Immature natural killer cell (primary cell): ENCODE results near the gene MYZAP. TPM values are rescaled to one million over a fixed set of nuclear protein-coding genes. Genes with fewer than 3 reads are reported as not detected.

Experiments used
- DNase-seq, 3 donors: peaks; one replicate each; pipeline ENCODE4 v3.0.0; 2022; ENCODE audit warnings: mixed read lengths in 1 of 3
- H3K27ac Mint-ChIP-seq, 6 donors: one replicate each; pipeline ENCODE4 v1.8.0; 2020; ENCODE audit warnings: mixed read lengths in 6 of 6, mild to moderate bottlenecking in 5 of 6, inconsistent platforms in 4 of 6, moderate library complexity in 3 of 6
- H3K27me3 Mint-ChIP-seq, 3 donors: one replicate each; pipeline ENCODE4 v1.8.0; 2020 to 2021; ENCODE audit warnings: low read depth in 3 of 3, mild to moderate bottlenecking in 3 of 3, mixed read lengths in 3 of 3, moderate library complexity in 3 of 3, inconsistent platforms in 1 of 3
- H3K36me3 Mint-ChIP-seq, 3 donors: one replicate each; pipeline ENCODE4 v1.8.0; 2020; ENCODE audit warnings: mixed read lengths in 3 of 3, inconsistent platforms in 2 of 3, mild to moderate bottlenecking in 2 of 3
- H3K4me1 Mint-ChIP-seq, 2 donors: one replicate each; pipeline ENCODE4 v1.8.0; 2020; ENCODE audit warnings: inconsistent platforms in 2 of 2, mild to moderate bottlenecking in 2 of 2, mixed read lengths in 2 of 2, moderate library complexity in 1 of 2
- H3K4me3 Mint-ChIP-seq, 5 donors: one replicate each; pipeline ENCODE4 v1.8.0; 2020; ENCODE audit warnings: mild to moderate bottlenecking in 5 of 5, mixed read lengths in 5 of 5, inconsistent platforms in 3 of 5, moderate library complexity in 3 of 5
- H3K9me3 Mint-ChIP-seq, 6 donors: one replicate each; pipeline ENCODE4 v1.8.0; 2020; ENCODE audit warnings: mild to moderate bottlenecking in 6 of 6, mixed read lengths in 6 of 6, inconsistent platforms in 4 of 6, moderate library complexity in 3 of 6
- polyA plus RNA-seq, 3 donors: library from polyadenylated mRNA; unstranded; fragments of 300-500 nt; fragmentation: Illumina TruSeq; gene quantifications; one replicate each; pipeline ENCODE4 v1.2.3, GENCODE V29; 2021

The MYZAP gene, protein sequence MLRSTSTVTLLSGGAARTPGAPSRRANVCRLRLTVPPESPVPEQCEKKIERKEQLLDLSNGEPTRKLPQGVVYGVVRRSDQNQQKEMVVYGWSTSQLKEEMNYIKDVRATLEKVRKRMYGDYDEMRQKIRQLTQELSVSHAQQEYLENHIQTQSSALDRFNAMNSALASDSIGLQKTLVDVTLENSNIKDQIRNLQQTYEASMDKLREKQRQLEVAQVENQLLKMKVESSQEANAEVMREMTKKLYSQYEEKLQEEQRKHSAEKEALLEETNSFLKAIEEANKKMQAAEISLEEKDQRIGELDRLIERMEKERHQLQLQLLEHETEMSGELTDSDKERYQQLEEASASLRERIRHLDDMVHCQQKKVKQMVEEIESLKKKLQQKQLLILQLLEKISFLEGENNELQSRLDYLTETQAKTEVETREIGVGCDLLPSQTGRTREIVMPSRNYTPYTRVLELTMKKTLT
- under 1 TPM in 1 of 3 donors, not detected in 2; 0.52 TPM for polyA plus RNA-seq

DNA sequence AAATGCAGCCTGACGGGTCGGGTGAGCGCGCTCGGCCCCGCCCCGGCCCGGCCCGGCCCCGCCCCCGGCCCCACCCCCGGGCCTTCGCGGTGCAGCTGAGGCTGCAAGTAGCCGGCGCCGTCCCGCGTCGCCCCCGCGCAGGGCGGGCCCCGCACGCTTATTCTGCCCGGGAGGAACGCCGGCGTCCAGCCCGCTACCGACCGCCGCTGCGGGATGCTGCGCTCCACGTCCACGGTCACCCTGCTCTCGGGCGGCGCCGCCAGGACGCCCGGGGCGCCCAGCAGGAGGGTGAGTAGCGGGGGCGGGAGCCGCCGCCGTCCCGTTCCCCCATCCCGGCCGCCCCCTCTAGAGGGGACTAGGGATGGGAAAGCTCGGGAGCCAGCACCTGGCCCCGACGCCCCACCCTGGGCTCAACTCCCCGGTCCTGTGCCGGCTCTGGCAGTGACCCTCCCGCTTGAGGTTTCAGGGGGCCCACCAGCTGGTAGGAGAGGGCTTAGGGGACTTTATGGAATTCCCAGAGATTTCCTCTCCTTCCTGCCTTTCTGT, at the start of gene MYZAP:
Gene MYZAP (plus strand): TSS at position 83 of the 546 bp plus-strand sequence. CDS start 131 bp downstream, at position 214.
- Mint-ChIP-seq H3K9me3 (no peaks in the 10 kb centered on the region), H3K27ac (no peak within 1 kb of the TSS), H3K27me3 (peaks cover 12 to 20% (median 16%) of the 10 kb centered on the region in 3 donors), H3K4me3 (peak within 1 kb of the TSS in 3 of 5 donors; percentile 23 to 48 (median 43)), H3K4me1 (peaks cover 5 to 8% of the 10 kb centered on the region in 2 donors), H3K36me3 (peaks cover 0 to 3% (median 0%) of the 10 kb centered on the region in 3 donors)
- peak in 1 of 3 donors; percentile 0 for DNase-seq

DNA sequence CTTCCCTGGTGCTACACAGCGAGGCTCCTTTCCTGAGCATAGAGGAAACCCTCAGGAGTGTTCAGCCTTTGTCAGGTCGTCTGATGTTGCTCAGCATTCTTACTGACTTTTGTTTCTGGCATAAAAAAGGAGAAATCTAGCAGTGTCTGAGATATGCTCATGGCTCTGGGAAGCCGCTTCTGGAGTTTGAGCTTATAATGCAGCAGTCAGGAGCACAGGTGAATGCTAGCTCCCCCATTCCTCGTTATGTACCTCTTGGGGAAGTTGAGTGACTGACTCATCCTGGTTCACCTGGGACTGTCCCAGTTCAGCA, 49.2 kb upstream of the MYZAP start:
- Mint-ChIP-seq H3K4me1 (no peaks in the 10 kb centered on the region), H3K4me3 (no peak overlapping the region), H3K27me3 (peaks cover 2 to 9% (median 5%) of the 10 kb centered on the region in 3 donors), H3K27ac (no peak overlapping the region), H3K36me3 (no peaks in the 10 kb centered on the region), H3K9me3 (no peaks in the 10 kb centered on the region)
- no peak for DNase-seq

DNA sequence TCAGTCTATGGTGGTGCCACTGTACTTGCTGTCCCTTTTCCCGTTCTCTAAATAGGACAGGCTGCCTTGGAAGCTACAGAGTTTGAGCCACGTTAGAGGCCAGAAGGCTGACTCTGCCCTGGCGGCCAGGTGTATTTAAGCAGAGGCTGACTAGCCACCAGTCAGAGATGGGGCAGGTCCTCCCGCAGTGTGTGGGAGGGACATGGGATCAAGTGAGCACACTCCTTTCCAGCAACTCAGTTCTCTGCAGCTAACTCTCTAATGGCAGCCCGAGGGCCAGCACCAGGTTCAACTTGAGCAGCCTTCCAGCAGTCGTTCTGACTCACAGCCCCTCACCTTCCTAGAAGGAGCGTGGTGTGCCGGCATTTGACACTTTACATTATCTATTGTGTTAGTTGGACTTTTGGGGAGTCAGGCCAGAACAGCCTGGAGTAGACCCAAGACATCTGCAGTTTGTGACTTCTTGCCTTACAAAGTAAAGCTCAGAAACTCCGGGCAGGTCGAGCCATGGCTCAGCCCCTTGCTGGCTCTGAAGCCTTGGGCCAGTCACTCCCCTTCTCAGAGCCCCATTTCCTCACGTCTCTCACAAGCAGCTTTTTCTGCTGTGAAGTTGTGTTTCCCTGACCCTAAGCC, 46.7 kb upstream of the MYZAP start:
- Mint-ChIP-seq H3K4me1 (no peaks in the 10 kb centered on the region), H3K36me3 (no peaks in the 10 kb centered on the region), H3K9me3 (no peaks in the 10 kb centered on the region), H3K27ac (no peak overlapping the region), H3K4me3 (no peak overlapping the region), H3K27me3 (peaks cover 0 to 9% (median 5%) of the 10 kb centered on the region in 3 donors)
- no peak for DNase-seq

DNA sequence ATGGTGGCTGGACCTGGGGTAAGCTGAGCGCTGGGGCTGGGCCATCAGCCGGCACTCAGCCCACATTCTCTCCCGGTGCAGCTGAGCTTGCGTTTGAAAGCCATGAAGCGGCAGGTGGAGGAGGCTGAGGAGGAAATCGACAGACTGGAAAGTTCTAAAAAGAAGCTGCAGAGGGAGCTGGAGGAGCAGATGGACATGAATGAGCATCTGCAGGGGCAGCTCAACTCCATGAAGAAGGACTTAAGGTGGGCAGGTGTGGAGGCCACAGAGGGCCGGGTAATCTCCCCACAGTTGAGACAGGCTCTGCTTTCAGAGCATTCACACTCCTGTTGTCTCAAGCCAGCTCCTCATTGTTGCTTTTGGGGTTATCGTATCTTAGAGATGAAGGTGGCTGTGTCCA, 45.7 kb upstream of the MYZAP start:
- Mint-ChIP-seq H3K4me3 (no peak overlapping the region), H3K27ac (no peak overlapping the region), H3K9me3 (no peaks in the 10 kb centered on the region), H3K27me3 (peaks cover 0 to 6% (median 5%) of the 10 kb centered on the region in 3 donors), H3K4me1 (no peaks in the 10 kb centered on the region), H3K36me3 (no peaks in the 10 kb centered on the region)
- no peak for DNase-seq

DNA sequence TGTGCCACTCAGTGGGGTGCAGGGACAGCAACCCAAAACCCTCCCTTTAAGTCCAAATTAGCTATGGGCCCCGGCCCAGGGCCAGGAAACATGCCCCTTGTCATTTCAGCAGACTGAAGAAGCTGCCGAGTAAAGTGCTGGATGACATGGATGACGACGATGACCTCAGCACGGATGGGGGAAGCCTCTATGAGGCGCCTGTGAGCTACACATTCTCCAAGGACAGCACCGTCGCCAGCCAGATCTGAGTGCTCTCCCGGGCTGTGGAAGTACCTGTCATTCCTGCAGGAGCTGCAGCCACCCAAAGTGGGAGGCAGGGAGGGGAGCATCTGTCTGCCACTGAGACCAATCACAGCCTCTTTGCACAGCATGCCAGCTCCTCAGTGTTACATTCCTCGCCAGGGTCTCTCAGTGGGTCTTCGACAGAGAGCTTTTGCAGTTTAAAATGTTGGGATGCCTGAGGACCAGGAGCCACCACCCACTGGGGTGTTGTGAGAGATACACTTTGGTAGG, 44.4 kb upstream of the MYZAP start:
- DNase-seq = no peak
- H3K9me3 Mint-ChIP-seq = no peaks in the 10 kb centered on the region
- H3K27me3 Mint-ChIP-seq = peaks cover 0 to 6% (median 5%) of the 10 kb centered on the region in 3 donors
- no peaks in the 10 kb centered on the region for H3K4me1 Mint-ChIP-seq
- no peaks in the 10 kb centered on the region for H3K36me3 Mint-ChIP-seq
- H3K4me3 Mint-ChIP-seq = no peak overlapping the region
- no peak overlapping the region for H3K27ac Mint-ChIP-seq

DNA sequence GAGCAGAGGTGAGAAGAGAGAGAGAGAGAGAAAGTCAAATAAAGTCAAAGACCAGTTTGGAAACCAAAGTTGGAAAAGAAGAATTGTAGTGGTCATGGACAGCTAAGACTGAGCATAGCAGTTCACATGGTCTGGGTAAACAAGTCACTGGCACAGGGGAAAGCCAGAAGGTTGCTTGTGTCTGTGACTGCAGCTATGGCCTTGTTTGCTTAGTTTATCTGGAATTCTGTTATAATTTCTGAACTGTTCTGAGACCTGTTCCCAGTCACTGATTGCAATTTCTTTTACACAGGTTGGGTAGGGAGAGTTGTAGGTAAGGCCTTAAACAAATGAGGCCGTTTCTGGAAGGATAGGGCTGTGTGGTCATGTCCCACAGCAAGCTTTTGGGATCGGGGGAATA, 43.4 kb upstream of the MYZAP start:
- H3K27me3 Mint-ChIP-seq = peaks cover 0 to 6% (median 3%) of the 10 kb centered on the region in 3 donors
- no peak overlapping the region for H3K27ac Mint-ChIP-seq
- no peaks in the 10 kb centered on the region for H3K9me3 Mint-ChIP-seq
- H3K36me3 Mint-ChIP-seq = no peaks in the 10 kb centered on the region
- DNase-seq = no peak
- no peak overlapping the region for H3K4me3 Mint-ChIP-seq
- H3K4me1 Mint-ChIP-seq = no peaks in the 10 kb centered on the region

DNA sequence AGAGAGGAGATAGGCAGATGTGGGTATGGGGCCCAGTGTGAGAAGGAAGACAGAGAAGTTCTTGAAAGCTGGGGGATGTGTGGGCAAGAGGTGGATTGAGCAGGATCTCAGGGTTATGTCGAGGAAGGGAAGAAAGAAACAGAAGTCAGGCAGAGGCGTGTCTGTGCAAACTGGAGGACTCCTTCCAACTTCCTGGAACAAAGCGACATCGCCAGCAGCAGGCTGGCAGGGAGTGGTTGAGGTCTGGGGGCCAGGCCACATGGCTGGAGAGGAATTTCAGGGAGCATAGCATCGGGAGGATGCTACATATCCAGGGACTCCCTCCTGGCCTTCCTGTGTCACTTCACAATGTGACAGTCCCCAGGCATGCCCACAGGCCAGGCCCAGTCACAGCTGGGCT, 42.9 kb upstream of the MYZAP start:
- H3K36me3 Mint-ChIP-seq = no peaks in the 10 kb centered on the region
- H3K27me3 Mint-ChIP-seq = peaks cover 0 to 6% (median under 1%) of the 10 kb centered on the region in 3 donors
- no peak for DNase-seq
- H3K4me1 Mint-ChIP-seq = no peaks in the 10 kb centered on the region
- H3K27ac Mint-ChIP-seq = no peak overlapping the region
- no peak overlapping the region for H3K4me3 Mint-ChIP-seq
- no peaks in the 10 kb centered on the region for H3K9me3 Mint-ChIP-seq

DNA sequence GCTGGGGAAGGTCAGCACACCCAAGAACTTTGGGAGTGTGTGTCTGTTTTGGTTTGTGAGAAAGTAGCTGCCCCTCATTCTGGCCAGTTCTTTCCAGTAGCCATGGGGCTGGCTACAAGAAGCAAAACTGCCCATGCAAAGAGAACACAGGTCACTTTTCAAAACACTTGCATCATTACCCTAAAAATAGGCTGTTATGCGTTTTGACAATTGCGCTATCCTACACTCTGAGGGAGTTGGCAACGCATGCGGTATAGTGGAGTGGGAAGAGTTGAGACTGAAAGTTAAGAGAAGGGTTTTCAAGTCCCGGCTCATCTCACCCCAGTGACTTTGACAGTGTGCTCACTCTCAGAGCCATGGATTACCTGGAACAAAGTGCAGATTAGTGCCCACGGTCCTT, 41.8 kb upstream of the MYZAP start:
- no peaks in the 10 kb centered on the region for H3K9me3 Mint-ChIP-seq
- H3K4me1 Mint-ChIP-seq = no peaks in the 10 kb centered on the region
- no peak for DNase-seq
- H3K27me3 Mint-ChIP-seq = peaks cover 0 to 6% (median 3%) of the 10 kb centered on the region in 3 donors
- H3K4me3 Mint-ChIP-seq = no peak overlapping the region
- H3K27ac Mint-ChIP-seq = no peak overlapping the region
- H3K36me3 Mint-ChIP-seq = no peaks in the 10 kb centered on the region

DNA sequence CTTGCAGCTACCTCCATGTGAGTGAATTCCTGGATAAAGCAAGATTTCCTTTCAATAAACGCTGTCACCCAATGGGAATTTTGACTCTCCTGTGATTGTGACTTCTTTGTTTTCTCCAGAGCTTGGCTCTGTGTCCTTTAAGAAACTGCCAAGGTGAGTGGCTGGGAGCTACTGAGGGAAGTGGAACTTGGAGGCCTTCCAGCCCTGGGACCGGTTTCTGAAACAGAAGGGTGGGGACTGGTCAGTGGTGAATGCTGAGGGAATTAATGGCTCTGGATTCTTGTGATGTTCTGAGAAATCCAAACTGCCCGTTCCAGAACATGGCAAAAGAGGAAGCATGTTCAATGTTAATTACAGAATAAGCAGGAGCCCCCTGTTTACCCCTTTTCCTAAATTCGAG, 41.1 kb upstream of the MYZAP start:
- H3K27ac Mint-ChIP-seq = no peak overlapping the region
- no peak for DNase-seq
- no peaks in the 10 kb centered on the region for H3K9me3 Mint-ChIP-seq
- H3K4me3 Mint-ChIP-seq = no peak overlapping the region
- no peaks in the 10 kb centered on the region for H3K4me1 Mint-ChIP-seq
- peaks cover 0 to 6% (median 6%) of the 10 kb centered on the region in 3 donors for H3K27me3 Mint-ChIP-seq
- no peaks in the 10 kb centered on the region for H3K36me3 Mint-ChIP-seq

DNA sequence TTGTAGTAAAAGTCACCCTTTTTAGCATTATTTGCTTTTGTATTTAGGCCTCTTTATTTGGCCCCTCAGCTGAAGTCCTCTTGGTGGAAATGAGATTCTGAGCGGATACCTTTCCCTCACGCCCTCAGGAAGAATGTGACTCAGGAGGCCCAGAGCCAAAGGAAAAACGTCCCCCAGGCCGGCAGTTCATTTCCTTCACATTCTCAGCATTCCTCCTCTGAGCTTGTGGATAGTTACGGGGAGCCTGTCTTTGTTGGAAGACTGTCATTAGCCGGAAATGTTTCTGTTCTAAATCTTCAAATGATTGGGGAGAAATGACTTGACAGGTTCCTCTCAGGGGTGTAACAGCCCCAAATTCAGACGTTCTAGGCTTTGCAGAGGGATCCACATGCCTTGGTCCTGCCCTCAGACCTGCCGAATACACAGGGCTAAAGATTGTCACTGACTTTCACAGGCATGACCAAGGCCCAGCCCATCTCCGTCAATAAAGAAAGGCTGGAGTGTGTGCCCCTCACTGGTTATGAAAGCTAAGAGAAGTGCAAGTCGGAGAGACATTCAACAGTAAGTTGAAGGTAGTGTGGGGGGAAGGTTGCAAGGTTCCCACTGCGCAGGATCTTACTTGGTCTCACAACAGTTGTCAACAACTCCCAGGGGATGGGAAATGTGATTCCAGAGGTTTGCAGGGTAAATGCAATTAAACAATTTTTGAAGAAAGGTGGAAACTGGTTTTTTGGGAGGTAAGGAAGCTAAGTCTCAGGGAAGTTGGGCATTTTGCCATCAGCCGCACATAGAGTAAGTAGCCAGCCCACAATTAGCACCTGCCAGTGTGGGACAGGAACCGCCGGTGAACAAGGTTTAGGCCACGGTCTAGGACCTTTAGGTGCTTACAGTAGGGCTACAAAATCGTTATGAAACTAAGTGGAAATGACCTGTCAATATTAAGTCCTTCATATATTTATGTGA, 39.7 kb upstream of the MYZAP start:
- Mint-ChIP-seq H3K4me1 (no peaks in the 10 kb centered on the region), H3K4me3 (no peak overlapping the region), H3K36me3 (no peaks in the 10 kb centered on the region), H3K27me3 (peaks cover 0 to 6% (median 3%) of the 10 kb centered on the region in 3 donors), H3K9me3 (no peaks in the 10 kb centered on the region), H3K27ac (no peak overlapping the region)
- DNase-seq = no peak

DNA sequence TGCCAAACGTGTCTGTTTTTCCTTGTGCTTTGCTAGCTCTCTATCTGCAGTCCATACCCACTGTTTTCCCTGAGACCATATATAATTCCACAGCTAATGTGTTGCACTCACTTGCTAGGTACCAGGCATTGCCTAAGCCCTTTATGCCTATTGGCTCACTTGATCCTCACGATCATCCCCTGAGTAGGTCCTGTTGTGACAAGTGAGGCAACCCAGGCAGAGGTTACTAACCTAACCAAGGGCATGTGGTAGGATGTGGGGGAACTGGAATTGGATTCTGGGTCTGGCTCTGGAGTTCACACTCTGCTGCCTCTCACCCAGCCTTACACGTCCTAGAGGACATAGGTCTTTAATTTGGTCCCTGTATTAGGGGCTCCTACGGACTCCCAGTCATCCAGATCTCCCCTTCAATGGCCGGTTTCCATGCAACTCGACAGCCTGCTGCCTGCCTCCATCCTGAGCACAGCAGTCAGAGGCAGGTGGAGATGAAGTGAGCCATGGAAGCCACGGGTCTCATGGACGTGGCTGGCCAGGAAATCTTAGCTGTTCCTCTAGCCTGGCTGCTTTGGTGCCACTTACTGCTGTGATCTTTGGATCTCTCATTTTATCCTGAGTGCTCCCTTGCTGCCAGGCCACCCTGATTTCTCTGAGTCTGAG, 38.9 kb upstream of the MYZAP start:
- no peaks in the 10 kb centered on the region for H3K9me3 Mint-ChIP-seq
- no peaks in the 10 kb centered on the region for H3K36me3 Mint-ChIP-seq
- H3K4me3 Mint-ChIP-seq = no peak overlapping the region

DNA sequence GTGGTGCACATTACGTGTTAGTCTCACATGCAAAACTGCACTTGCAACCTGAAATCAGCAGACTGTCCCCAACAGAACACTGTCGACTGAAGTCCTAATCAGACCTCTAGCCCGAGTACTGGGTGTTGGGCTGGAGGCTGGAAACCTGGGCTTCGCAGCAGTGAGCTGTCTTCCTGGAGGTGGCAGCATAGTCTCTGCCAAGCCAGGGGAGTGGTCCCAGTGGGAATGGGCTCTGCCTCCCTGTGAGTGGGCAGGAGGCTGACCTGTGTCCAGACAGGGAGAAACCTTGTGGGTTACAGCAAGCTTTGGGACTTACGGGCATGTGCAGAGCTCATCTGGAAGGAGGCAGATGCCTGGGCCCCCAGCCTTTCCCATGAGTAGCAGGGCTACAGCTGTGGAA, 38.2 kb upstream of the MYZAP start:
- Mint-ChIP-seq H3K36me3 (no peaks in the 10 kb centered on the region), H3K27ac (no peak overlapping the region), H3K4me3 (no peak overlapping the region), H3K27me3 (peaks cover 0 to 6% (median 6%) of the 10 kb centered on the region in 3 donors), H3K9me3 (no peaks in the 10 kb centered on the region), H3K4me1 (no peaks in the 10 kb centered on the region)
- no peak for DNase-seq

More for the DNA sequence above, 38.9 kb upstream of the MYZAP start:
- Mint-ChIP-seq H3K4me1 (no peaks in the 10 kb centered on the region), H3K27ac (no peak overlapping the region), H3K27me3 (peaks cover 0 to 6% (median 6%) of the 10 kb centered on the region in 3 donors)
- DNase-seq = no peak
